Lower leg skin (tissue), 4 donors: ENCODE data around the gene RFC5. TPM values are rescaled to one million over a fixed set of nuclear protein-coding genes. Genes with fewer than 3 reads are reported as not detected.

Experiments
- DNase-seq, 2 donors: peaks; one replicate each; pipeline ENCODE4 v3.0.0-alpha.2; 2019; ENCODE audit warnings: low spot score in 2 of 2
- H3K4me3 ChIP-seq: fragments of 200-600 bp; sonication (generic); 2 replicates; pipeline ENCODE4 v1.5.1; 2017; ENCODE audit warnings: mild to moderate bottlenecking, low read depth; ENCODE audit not compliant: poor library complexity, severe bottlenecking
- POLR2A ChIP-seq, 2 donors: fragments of 450-650 bp; IDR thresholded peaks; one replicate each; pipeline ENCODE4 v1.6.1; 2016 to 2017; ENCODE audit warnings: antibody characterized with exemption in 2 of 2, mild to moderate bottlenecking in 1 of 2, moderate library complexity in 1 of 2
- WGBS, 2 donors: methylation state at CpG; one replicate each; pipeline ENCODE4 v1.1.5; 2018; 5-methylcytosine and 5-hydroxymethylcytosine counted together
- intact Hi-C: fragments of 100-400 bp; cut with DNase I; formaldehyde crosslinking; loops from one replicate; pipeline ENCODE4 v1.15.0; 2023; ENCODE audit warnings: low total_unique reads
- total RNA-seq, 4 donors: library from RNA; depleted of rRNA; stranded (reverse); fragments of >200 nt; gene quantifications; one replicate each; pipeline ENCODE4 v1.1.0, GENCODE V29; 2016
- TF ChIP-seq, protein P1 (sequence below), 3 donors: fragments of 450-650 bp; IDR thresholded peaks; one replicate each; pipeline ENCODE4 v1.5.1; 2016; ENCODE audit warnings: antibody characterized with exemption in 3 of 3, mild to moderate bottlenecking in 3 of 3, moderate library complexity in 2 of 3

The RFC5 gene, protein sequence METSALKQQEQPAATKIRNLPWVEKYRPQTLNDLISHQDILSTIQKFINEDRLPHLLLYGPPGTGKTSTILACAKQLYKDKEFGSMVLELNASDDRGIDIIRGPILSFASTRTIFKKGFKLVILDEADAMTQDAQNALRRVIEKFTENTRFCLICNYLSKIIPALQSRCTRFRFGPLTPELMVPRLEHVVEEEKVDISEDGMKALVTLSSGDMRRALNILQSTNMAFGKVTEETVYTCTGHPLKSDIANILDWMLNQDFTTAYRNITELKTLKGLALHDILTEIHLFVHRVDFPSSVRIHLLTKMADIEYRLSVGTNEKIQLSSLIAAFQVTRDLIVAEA
- 10 to 100 TPM in 3 of 4 donors, 1 to 10 TPM in 1; 6.2 to 14.3 (median 11.3) TPM for total RNA-seq

DNA sequence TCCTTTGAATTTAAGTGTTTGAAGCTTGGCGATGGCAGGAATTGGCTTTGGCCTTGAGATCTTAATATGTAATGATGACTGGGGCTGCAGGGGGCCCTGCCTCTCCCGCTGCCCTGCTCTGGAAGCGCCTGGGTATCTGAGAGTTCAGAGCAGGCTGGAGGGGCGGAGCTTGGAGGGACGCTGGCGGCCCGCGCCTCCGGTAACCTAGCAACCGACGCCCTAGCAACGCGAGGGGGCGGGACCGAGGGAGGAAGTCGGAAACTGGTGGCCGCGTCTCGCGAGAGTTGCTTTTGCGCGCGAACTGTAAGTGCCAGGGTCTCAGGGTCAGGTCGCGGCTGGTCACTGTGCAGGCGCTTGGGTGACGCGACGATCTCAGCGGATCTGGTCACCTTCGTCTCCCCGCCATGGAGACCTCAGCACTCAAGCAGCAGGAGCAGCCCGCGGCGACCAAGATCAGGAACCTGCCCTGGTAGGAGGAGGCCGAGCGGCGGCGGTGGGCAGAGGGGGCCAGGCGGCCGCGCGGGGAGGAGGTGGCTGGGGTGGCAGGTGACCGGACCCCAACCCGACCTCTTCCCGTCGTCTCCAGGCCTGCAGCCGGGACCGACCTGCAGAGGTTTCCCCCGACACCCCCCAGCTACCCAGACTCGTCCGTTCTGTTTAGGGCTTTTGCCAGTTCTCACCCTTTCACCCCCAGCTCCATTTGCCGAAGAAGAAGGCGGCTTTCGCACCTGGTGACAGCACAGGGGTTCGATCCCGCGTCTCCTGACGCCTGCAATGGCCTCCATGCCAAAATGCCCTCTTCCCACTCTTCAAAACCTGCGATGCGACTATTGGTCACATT lies at the start of gene RFC5:
Gene RFC5, plus strand, starts transcription at position 280 of the 841 bp plus-strand sequence. Its CDS starts 125 bp downstream, at position 405.
- intact Hi-C loops: no loop called here
- TF ChIP-seq, protein P1, sequence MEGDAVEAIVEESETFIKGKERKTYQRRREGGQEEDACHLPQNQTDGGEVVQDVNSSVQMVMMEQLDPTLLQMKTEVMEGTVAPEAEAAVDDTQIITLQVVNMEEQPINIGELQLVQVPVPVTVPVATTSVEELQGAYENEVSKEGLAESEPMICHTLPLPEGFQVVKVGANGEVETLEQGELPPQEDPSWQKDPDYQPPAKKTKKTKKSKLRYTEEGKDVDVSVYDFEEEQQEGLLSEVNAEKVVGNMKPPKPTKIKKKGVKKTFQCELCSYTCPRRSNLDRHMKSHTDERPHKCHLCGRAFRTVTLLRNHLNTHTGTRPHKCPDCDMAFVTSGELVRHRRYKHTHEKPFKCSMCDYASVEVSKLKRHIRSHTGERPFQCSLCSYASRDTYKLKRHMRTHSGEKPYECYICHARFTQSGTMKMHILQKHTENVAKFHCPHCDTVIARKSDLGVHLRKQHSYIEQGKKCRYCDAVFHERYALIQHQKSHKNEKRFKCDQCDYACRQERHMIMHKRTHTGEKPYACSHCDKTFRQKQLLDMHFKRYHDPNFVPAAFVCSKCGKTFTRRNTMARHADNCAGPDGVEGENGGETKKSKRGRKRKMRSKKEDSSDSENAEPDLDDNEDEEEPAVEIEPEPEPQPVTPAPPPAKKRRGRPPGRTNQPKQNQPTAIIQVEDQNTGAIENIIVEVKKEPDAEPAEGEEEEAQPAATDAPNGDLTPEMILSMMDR (IDR thresholded peaks at IDR 0.05): no peak
- TF ChIP-seq POLR2A (IDR thresholded peaks at IDR 0.05): no peak
- H3K4me3 ChIP-seq: peak within 1 kb of the TSS; percentile 77
- WGBS, 2 donors: 0% methylated on average over 31 to 37 of the region's 61 CpGs
- DNase-seq: peak; percentile 97 to 99

DNA sequence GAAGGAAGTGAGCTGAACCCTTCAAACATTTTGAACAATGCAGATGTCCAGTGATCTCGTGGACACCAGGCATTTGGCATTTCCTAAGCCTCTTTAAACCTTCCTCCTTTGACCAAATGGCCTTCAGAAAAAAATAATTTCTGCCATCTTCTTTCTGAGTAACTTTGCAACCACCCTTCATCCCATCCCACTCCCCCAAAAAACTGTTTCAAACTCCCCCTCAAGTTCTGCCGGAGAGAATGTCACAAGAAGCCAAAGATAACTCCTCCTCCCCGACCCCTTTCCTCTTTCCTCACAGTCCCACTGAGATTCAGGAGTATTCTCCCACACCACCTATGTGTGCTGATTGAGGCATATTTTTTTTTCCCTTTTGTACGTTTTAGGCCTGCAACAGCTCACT lies 49.5 kb upstream of the RFC5 start:
- no peak for DNase-seq
- H3K4me3 ChIP-seq: no peak overlapping the region
- WGBS, 2 donors: 43 to 55% methylated on average over 4 of the region's 4 CpGs
- intact Hi-C loops: no loop called here
- TF ChIP-seq POLR2A (IDR thresholded peaks at IDR 0.05): no peak
- TF ChIP-seq, protein P1 (IDR thresholded peaks at IDR 0.05): no peak

DNA sequence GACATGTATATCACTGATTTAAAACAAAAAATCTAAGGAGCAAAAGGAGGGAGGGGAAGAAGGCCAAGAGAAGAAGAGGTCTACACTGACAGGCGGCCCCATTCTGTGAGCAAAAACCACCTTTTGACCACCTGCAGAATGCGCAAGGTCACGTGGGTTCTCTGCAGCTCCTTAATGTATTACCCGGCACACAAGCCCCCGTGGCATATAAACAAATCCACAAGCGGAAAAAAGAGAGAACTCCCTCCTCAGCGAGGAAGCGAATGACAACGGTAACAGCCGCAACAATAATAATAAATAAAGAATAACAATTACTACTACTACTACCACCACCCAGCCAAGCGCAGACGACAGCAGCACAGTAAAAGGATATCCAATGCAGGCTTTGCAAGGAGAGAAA lies 49.0 kb upstream of the RFC5 start:
- WGBS, 2 donors: 26% methylated on average over 12 of the region's 12 CpGs
- intact Hi-C loops: no loop called here
- DNase-seq: peak in 1 of 2 donors; percentile 31
- H3K4me3 ChIP-seq: no peak overlapping the region
- TF ChIP-seq, protein P1 (IDR thresholded peaks at IDR 0.05): no peak
- TF ChIP-seq POLR2A (IDR thresholded peaks at IDR 0.05): no peak

DNA sequence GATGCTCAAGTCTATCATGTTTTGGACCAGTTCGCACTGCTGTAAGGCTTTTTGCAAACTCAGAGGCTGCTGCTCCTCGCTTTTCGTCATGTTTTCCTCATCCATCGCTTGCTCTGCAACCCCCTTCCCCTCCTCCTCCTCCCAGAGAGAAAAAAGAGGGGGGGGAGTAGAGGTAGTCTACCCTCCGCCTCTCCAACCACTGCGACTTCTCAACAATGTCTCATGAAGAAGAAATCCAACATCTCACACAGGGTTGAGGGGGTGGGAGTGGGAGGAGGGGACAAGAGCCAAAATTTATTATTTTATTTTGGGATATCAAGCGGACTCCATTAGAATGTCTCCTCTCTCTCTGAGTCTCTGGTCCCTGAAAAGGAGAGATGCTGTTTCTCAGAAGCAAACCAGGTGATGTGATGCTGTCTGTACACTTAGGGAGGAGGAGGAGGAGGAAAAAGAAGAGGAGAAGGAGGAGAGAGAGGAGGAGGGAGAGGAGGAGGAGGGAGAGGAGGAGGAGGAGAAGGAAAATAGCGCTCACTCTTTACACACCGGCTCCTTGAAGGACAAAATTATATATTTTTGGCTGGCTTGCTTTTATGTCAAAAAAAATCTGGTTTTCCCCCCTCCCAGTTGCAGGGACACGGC lies 48.2 kb upstream of the RFC5 start:
- no peak for TF ChIP-seq POLR2A (IDR thresholded peaks at IDR 0.05)
- TF ChIP-seq, protein P1 (IDR thresholded peaks at IDR 0.05): no peak
- 2 to 9% methylated on average over 10 of the region's 10 CpGs for WGBS, 2 donors
- intact Hi-C loops: no loop called here
- peak in 1 of 2 donors; percentile 12 for DNase-seq
- no peak overlapping the region for H3K4me3 ChIP-seq

DNA sequence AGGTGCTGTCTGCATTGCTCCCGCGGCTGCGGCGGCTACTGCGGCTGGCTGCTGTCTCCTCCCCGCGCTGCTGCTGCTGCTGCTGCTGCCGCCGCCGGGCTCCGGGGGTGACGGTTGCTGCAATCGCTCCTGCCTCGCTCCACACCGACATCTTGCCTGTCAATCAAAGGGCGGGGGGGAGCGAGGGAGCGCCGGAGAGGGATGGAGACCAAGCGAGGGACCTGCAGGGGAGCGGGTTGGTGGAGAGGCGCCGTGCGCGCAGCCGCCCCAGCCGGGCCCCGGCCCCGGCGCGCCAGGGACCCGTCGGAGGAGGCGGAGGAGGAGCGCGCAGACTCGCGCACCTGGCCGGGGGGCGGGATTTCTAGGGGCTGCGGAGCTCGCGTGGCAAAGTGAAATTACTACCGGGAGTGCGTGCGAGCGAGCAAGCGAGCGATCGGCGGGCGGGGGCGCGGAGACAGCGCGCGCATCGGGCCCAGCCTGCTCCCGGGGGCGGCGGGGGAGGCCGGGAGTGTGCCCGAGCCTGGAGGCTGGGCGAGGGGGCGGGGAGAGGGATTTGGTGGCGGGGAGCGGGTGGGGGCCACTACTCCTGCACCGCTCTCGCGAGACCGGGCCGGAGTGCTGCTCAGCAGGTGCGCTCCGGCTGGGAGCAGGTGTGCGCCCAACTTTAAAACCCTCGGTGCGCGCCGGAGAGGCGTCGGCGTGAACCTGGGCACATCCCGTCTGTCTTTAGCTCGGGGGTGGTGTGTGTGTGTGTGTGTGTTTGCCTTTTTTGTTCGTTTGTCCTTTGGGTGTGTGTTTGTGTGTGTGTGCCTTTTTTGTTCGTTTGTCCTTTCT lies 47.5 kb upstream of the RFC5 start, which contains the start of gene KSR2:
Gene KSR2, minus strand, starts transcription at position 165 of the 834 bp plus-strand sequence. CDS start 735 bp downstream, outside the sequence.
- 1% methylated on average over 37 to 80 of the region's 86 CpGs for WGBS, 2 donors

More for the DNA sequence above, 47.5 kb upstream of the RFC5 start, which contains the start of gene KSR2:
- H3K4me3 ChIP-seq: no peak within 1 kb of the TSS
- DNase-seq: peak in 1 of 2 donors; percentile 82
- intact Hi-C loops: no loop called here
- no peak for TF ChIP-seq POLR2A (IDR thresholded peaks at IDR 0.05)
- TF ChIP-seq, protein P1 (IDR thresholded peaks at IDR 0.05): no peak
